ENCODE results near the gene NTRK3. TPM values are rescaled to one million over a fixed set of nuclear protein-coding genes. Genes with fewer than 3 reads are reported as not detected.

The NTRK3 gene
- total and polyA plus RNA-seq, 2 donors (not counting 3 experiments of a cell fraction or from before 2014, with no cell fraction given), result not detected

GRCh38 chr15:88023914-88024313 is 232.6 kb downstream of the NTRK3 start:
- POLR2A ChIA-PET, result no interaction called here
- dilution Hi-C loops (cut with MboI; ENCODE audit: extremely low pct_ligation_motif_present, low sequenced_read_pairs), result no loop called here

More at GRCh38 chr15:88023914-88024313, 232.6 kb downstream of the NTRK3 start:
- Histone ChIP-seq H3K27me3 (ENCODE audit: control insufficient read depth in 2 of 2, insufficient read depth in 2 of 2, low read length in 2 of 2) (no peaks in the 10 kb centered on the region), H3K4me3 (replicated peaks in 1 of 3; ENCODE audit: insufficient read depth in 1 of 3, low read depth in 1 of 3, low read length in 3 of 3) (no peak overlapping the region), H2AFZ (ENCODE audit: low read depth, low read length) (no peak overlapping the region), H3K36me3 (ENCODE audit: control insufficient read depth in 2 of 2, extremely low read depth in 1 of 2, insufficient read depth in 2 of 2, low read length in 2 of 2) (no peaks in the 10 kb centered on the region), H3K9me1 (replicated peaks; ENCODE audit: control insufficient read depth, extremely low read depth, insufficient read depth, low read length) (no peaks in the 10 kb centered on the region), H3K27ac (ENCODE audit: insufficient read depth, low read depth, low read length) (no peak overlapping the region), H3K4me2 (ENCODE audit: insufficient read depth, low read length) (no peak overlapping the region), H3K4me1 (ENCODE audit: control insufficient read depth, extremely low read depth, insufficient read depth, low read length) (no peaks in the 10 kb centered on the region), H3K9me3 (replicated peaks; ENCODE audit: control insufficient read depth, insufficient read depth, low read length) (peaks cover 6% of the 10 kb centered on the region), H4K20me1 (replicated peaks; ENCODE audit: control insufficient read depth, extremely low read depth, insufficient read depth, low read length) (no peaks in the 10 kb centered on the region), H3K79me2 (ENCODE audit: control insufficient read depth, insufficient read depth, low read length) (no peaks in the 10 kb centered on the region), H3K9ac (replicated peaks; ENCODE audit: extremely low read depth, insufficient read depth, low read length) (no peak overlapping the region)
- intact Hi-C loops (cut with micrococcal nuclease), result no loop called here
- no TSS peak for BruUV-seq (replicated peaks)
- TF ChIP-seq, protein P1, sequence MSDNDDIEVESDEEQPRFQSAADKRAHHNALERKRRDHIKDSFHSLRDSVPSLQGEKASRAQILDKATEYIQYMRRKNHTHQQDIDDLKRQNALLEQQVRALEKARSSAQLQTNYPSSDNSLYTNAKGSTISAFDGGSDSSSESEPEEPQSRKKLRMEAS (IDR thresholded peaks at IDR 0.05; ENCODE audit: insufficient read depth, insufficient read length), result no peak
- TF ChIP-seq MYC (IDR thresholded peaks at IDR 0.05; ENCODE audit: low read depth, low read length) (no peak), JUN (IDR thresholded peaks at IDR 0.05; ENCODE audit: borderline replicate concordance, insufficient read depth, insufficient read length, low read depth) (no peak), GATA2 (IDR thresholded peaks at IDR 0.05; ENCODE audit: insufficient read depth, insufficient read length, low read depth, low read length) (no peak), CTCF (IDR thresholded peaks at IDR 0.05; ENCODE audit: extremely low read depth in 1 of 2, insufficient read depth in 1 of 2, low read depth in 1 of 2, low read length in 2 of 2) (no peak), FOS (IDR thresholded peaks at IDR 0.05; ENCODE audit: borderline replicate concordance, insufficient read depth, low read length) (no peak), POLR2AphosphoS5 (IDR thresholded peaks at IDR 0.05; ENCODE audit: insufficient read depth, low read depth, low read length) (no peak), POLR2A (IDR thresholded peaks at IDR 0.05; ENCODE audit: low read depth, low read length) (no peak), EZH2 (IDR thresholded peaks at IDR 0.05; ENCODE audit: borderline replicate concordance, low read depth, low read length, severe bottlenecking) (no peak)
- FAIRE-seq (no peak), DNase-seq (ENCODE audit: low read depth, low spot score) (no peak)
- CTCF ChIA-PET, result no interaction called here

Measured in endothelial cell of umbilical vein (primary cell).